ENCODE measurements around the gene MCEE. TPM values are rescaled to one million over a fixed set of nuclear protein-coding genes. Genes with fewer than 3 reads are reported as not detected.

MCEE gene
- total RNA-seq, 8 experiments from 2014 or later = 11.6 to 35.1 (median 21.8) TPM

Other genes with a start within 250 kb of the MCEE start
- 10 to 100 TPM in 3 of 8 experiments, 1 to 10 TPM in 5; 1.9 to 11.3 (median 7.7) TPM for gene VAX2, start 229.7 kb downstream of the MCEE start, total RNA-seq
- 1 to 10 TPM in 7 of 8 experiments, under 1 TPM in 1; 0.31 to 6.1 (median 2.1) TPM for gene ATP6V1B1, start 194.3 kb downstream of the MCEE start, total RNA-seq
- gene ANKRD53, start 151.6 kb downstream of the MCEE start, total RNA-seq = 1 to 10 TPM in 3 of 8 experiments, under 1 TPM in 5; 0.25 to 4.4 (median 0.76) TPM
- gene TEX261, start 135.4 kb downstream of the MCEE start, total RNA-seq = 10 to 100 TPM; 10.3 to 42.1 (median 24.2) TPM
- 10 to 100 TPM; 45.0 to 93.8 (median 68.6) TPM for gene NAGK, start 61.6 kb downstream of the MCEE start, total RNA-seq
- 10 to 100 TPM; 29.7 to 44.0 (median 36.4) TPM for gene MPHOSPH10, start 405 bp upstream of the MCEE start, total RNA-seq
- 10 to 100 TPM in 4 of 8 experiments, 1 to 10 TPM in 3, under 1 TPM in 1; 0.66 to 16.5 (median 10.3) TPM for gene PAIP2B, start 96.9 kb upstream of the MCEE start, total RNA-seq
- 100 to 1,000 TPM; 110 to 227 (median 183) TPM for gene ZNF638, start 201.6 kb upstream of the MCEE start, total RNA-seq